ENCODE data around the gene IL6.

GRCh38 chr7:22681312-22681711 lies 45.7 kb upstream of the IL6 start:
- TF ChIP-seq CTCF (IDR thresholded peaks at IDR 0.05 in 2 of 3, conservative IDR thresholded peaks at IDR 0.05 in 1 of 3; ENCODE audit: borderline replicate concordance in 1 of 3, insufficient read depth in 1 of 3, low read depth in 2 of 3, low read length in 2 of 3) (no peak), YY1 (IDR thresholded peaks at IDR 0.05; ENCODE audit: extremely low read depth, insufficient replicate concordance, low read depth, low read length) (no peak)

All from HCT116 (cell line).